AG04449 (cell line): Measurements from ENCODE around the gene DACT1.

Source experiments
- CTCF ChIA-PET: fragments of 350-600 bp; formaldehyde crosslinking; extraction: SDS; loops from one replicate; lab custom pipeline; 2021; ENCODE audit warnings: antibody characterized with exemption; lab: Yijun Ruan, JAX
- POLR2A ChIA-PET: fragments of 400-600, 350-600 bp; formaldehyde crosslinking; extraction: SDS; loops from one replicate; lab custom pipeline; 2020; ENCODE audit warnings: antibody characterized with exemption, inconsistent platforms; lab: Yijun Ruan, JAX
- DNase-seq: peaks from one replicate; pipeline ENCODE4 v3.0.0-alpha.2; 2010; ENCODE audit warnings: low read depth, low spot score
- H3K4me3 ChIP-seq: 2 replicates; pipeline ENCODE4 v1.5.1; 2011; ENCODE audit warnings: low read depth, mild to moderate bottlenecking, control low read depth, low read length
- TF ChIP-seq, protein P1 (sequence below): IDR thresholded peaks from one replicate; pipeline ENCODE4 v1.5.1; 2011; ENCODE audit warnings: mild to moderate bottlenecking, moderate library complexity, low read length, control low read depth, inconsistent platforms; ENCODE audit not compliant: insufficient read depth; ENCODE audit errors: missing control alignments

The DACT1 gene

DNA sequence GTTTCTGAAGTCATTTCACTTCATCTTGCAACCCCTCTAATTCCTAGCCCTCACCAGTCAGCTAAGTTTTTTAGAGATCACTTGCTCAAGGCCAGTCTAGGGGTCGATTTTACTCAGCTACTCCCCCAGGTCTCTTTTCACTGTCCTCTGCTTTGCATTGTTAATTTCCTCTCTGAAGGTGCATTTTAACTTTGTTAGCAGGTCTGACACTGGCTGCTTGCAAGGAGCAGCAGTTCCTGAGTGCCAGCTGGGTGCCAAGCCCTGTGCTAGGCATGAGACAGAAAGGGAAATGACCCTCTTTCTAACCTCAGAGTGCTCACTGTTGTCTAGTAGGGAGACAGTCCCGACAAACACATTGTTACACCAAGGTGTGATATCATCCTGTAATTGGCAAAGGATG, 17.8 kb upstream of the DACT1 start:
- ChIA-PET POLR2A (no interaction called here), CTCF (interaction anchor here (0.6 to 1.5 kb wide), 2 partner anchors 10 to 66 kb away, joined by 3 read pairs; no protein-coding TSS in a partner anchor)
- DNase-seq = no peak
- H3K4me3 ChIP-seq = no peak overlapping the region
- TF ChIP-seq, protein P1, sequence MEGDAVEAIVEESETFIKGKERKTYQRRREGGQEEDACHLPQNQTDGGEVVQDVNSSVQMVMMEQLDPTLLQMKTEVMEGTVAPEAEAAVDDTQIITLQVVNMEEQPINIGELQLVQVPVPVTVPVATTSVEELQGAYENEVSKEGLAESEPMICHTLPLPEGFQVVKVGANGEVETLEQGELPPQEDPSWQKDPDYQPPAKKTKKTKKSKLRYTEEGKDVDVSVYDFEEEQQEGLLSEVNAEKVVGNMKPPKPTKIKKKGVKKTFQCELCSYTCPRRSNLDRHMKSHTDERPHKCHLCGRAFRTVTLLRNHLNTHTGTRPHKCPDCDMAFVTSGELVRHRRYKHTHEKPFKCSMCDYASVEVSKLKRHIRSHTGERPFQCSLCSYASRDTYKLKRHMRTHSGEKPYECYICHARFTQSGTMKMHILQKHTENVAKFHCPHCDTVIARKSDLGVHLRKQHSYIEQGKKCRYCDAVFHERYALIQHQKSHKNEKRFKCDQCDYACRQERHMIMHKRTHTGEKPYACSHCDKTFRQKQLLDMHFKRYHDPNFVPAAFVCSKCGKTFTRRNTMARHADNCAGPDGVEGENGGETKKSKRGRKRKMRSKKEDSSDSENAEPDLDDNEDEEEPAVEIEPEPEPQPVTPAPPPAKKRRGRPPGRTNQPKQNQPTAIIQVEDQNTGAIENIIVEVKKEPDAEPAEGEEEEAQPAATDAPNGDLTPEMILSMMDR = no peak

- TF ChIP-seq, protein P1 = no peak
- ChIA-PET CTCF (interaction anchor here (1.9 kb wide), 1 partner anchor 11 kb away, joined by 6 read pairs; no protein-coding TSS in a partner anchor), POLR2A (no interaction called here)
- no peak for DNase-seq
- H3K4me3 ChIP-seq = no peak overlapping the region
Observed at GRCh38 chr14:58625438-58625837, 12.3 kb upstream of the DACT1 start.

- TF ChIP-seq, protein P1 = no peak
- POLR2A ChIA-PET = interaction anchor here (1.3 kb wide), 1 partner anchor 11 kb away, joined by 7 read pairs; the partner anchor contains the start of gene DACT1
- CTCF ChIA-PET = interaction anchor here (0.9 to 2.1 kb wide), 3 partner anchors 10 to 163 kb away, joined by 3 to 8 read pairs (median 5); no protein-coding TSS in a partner anchor
- H3K4me3 ChIP-seq = no peak overlapping the region
- no peak for DNase-seq
Observed at GRCh38 chr14:58626431-58626831, 11.3 kb upstream of the DACT1 start.

DNA sequence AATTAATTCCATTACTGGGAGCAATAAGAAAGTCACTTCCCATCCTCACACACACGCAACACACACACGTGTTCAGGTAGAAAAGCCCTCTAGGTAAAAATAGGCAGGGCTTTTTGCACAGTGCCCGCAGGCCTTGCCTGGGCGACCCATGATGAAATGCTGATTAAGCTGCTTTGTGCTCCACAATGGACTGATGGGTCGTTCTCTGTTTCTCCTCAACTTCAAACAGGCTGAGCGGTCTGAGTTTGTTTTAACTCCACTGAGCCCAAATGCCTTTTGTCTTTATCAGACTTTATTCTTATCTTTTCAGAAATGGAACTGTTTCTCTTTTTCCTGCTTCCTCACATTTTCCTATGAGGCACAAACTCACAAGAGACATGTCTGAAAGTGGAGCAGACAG, 9.4 kb upstream of the DACT1 start:
- H3K4me3 ChIP-seq = no peak overlapping the region
- POLR2A ChIA-PET = interaction anchor here (0.6 kb wide), 1 partner anchor 22 kb away, joined by 3 read pairs; no protein-coding TSS in a partner anchor
- CTCF ChIA-PET = interaction anchor here (0.8 to 1.9 kb wide), 2 partner anchors 33 to 127 kb away, joined by 3 to 8 read pairs; no protein-coding TSS in a partner anchor
- DNase-seq = no peak
- TF ChIP-seq, protein P1 = no peak

DNA sequence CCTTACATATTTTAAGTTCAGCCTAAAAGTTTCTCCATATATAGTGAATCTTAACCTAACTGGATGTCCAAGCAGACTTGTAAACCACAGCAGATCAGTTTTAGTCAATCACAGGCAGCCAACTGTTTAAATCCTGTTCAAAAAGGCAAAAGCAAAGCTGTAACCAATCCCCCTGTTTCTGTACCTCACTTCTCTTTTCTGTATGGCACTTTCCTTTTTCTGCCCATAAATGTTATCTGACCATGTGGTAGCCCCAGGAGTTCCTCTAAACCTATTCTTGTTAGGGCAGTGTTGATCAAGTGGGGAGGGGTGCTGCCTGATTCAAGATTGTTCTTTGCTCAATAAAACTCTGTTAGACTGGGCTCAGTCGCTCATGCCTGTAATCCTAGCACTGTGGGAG, 8.5 kb upstream of the DACT1 start:
- no peak for DNase-seq
- H3K4me3 ChIP-seq = no peak overlapping the region
- ChIA-PET POLR2A (no interaction called here), CTCF (interaction anchor here (1.0 to 1.9 kb wide), 2 partner anchors 10 to 128 kb away, joined by 3 to 8 read pairs; no protein-coding TSS in a partner anchor)
- TF ChIP-seq, protein P1 = no peak

DNA sequence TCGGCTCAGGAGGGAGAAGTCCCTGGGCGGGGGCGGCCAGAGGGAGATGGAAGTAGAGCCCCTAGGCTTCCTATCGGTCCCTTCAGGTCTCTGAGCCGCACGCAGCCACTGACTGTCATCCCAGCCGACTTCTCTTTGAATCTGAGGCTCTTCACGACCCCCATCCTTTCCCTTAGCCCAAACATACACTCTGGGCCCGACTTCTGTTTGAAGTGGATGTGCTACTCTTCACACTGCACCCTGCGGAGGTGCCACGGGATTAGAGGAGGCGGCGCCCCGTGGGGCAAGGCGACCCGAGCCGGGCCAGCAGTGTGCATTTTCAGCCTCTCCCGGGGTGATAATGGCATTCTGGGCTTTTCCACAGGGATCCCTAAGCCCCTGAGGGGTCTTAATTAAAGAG, 6.0 kb upstream of the DACT1 start:
- CTCF ChIA-PET = no interaction called here
- TF ChIP-seq, protein P1 = no peak
- POLR2A ChIA-PET = no interaction called here

More for the DNA sequence above, 6.0 kb upstream of the DACT1 start:
- H3K4me3 ChIP-seq = no peak overlapping the region
- no peak for DNase-seq
